Skeletal muscle satellite cell (primary cell): ENCODE results near the gene SSX2. TPM values are rescaled to one million over a fixed set of nuclear protein-coding genes. Genes with fewer than 3 reads are reported as not detected.
"Not testable (repeated sequence)": the region's sequence is repeated elsewhere in the genome, so short reads cannot be mapped to it uniquely, and the experiment has no call there.

ENCODE experiments used
- H3K27me3 ChIP-seq: 2 replicates; pipeline ENCODE4 v1.7.0; 2013; ENCODE audit warnings: low read length; ENCODE audit not compliant: control insufficient read depth, insufficient read depth
- H3K36me3 ChIP-seq: 2 replicates; pipeline ENCODE4 v1.7.0; 2013; ENCODE audit warnings: mild to moderate bottlenecking, control low read depth, low read length; ENCODE audit not compliant: insufficient read depth
- H3K4me1 ChIP-seq: 2 replicates; pipeline ENCODE4 v1.7.0; 2013; ENCODE audit warnings: low read length; ENCODE audit not compliant: control insufficient read depth, insufficient read depth
- H3K4me2 ChIP-seq: 2 replicates; pipeline ENCODE4 v1.7.0; 2013; ENCODE audit warnings: mild to moderate bottlenecking, low read length
- H3K4me3 ChIP-seq: 2 replicates; pipeline ENCODE4 v1.7.0; 2013; ENCODE audit warnings: low read length
- H3K9ac ChIP-seq: 2 replicates; pipeline ENCODE4 v1.7.0; 2013; ENCODE audit warnings: mild to moderate bottlenecking, low read depth, low read length, moderate library complexity
- H3K9me3 ChIP-seq: replicated peaks from 2 replicates; pipeline ENCODE4 v1.7.0; 2013; ENCODE audit warnings: mild to moderate bottlenecking, control low read depth, low read length
- small RNA-seq: library from RNA; depleted of rRNA; stranded (forward); fragments of <200 nt; gene quantifications from one replicate; pipeline ENCODE3, GENCODE V24; 2012
- total RNA-seq: library from RNA; depleted of rRNA; stranded (reverse); fragments of >200 nt; gene quantifications from 2 replicates; pipeline ENCODE4 v1.2.3, GENCODE V29; 2012; rRNA removed

The SSX2 gene, protein sequence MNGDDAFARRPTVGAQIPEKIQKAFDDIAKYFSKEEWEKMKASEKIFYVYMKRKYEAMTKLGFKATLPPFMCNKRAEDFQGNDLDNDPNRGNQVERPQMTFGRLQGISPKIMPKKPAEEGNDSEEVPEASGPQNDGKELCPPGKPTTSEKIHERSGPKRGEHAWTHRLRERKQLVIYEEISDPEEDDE
- total RNA-seq = not detected in 2 replicates

GRCh38 chrX:52707078-52707477 lies at the start of gene SSX2:
TSS of gene SSX2 (minus strand) at chrX:52707178. CDS start at chrX:52705749, 1,429 bp downstream.
- not testable (repeated sequence) for H3K36me3 ChIP-seq, H3K9ac ChIP-seq, H3K27me3 ChIP-seq, H3K4me1 ChIP-seq, H3K4me3 ChIP-seq, H3K9me3 ChIP-seq, H3K4me2 ChIP-seq

DNA sequence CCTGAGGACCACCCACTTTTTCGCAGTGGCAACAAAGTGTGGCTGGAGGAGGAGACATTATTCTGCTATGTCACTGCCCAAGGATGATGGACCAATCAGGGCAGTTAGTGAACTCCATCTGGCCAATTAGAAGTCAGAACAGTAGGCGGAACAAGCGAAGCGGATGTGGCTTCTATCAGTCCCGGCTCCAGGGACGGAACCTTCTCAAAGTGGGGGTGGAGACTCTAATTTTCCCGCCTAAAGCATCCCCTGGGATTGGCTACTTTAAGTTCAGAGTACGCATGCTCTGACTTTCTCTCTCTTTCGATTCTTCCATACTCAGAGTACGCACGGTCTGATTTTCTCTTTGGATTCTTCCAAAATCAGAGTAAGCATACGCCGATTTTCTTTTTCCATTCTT lies 44.0 kb upstream of the SSX2 start, which contains the start of gene SSX2B:
TSS of gene SSX2B (plus strand) at position 301 of the 400 bp plus-strand sequence. CDS start 1,429 bp downstream, outside the sequence.
- H3K27me3 ChIP-seq, H3K36me3 ChIP-seq, H3K4me2 ChIP-seq, H3K4me1 ChIP-seq, H3K9ac ChIP-seq, H3K4me3 ChIP-seq, H3K9me3 ChIP-seq: not testable (repeated sequence)

DNA sequence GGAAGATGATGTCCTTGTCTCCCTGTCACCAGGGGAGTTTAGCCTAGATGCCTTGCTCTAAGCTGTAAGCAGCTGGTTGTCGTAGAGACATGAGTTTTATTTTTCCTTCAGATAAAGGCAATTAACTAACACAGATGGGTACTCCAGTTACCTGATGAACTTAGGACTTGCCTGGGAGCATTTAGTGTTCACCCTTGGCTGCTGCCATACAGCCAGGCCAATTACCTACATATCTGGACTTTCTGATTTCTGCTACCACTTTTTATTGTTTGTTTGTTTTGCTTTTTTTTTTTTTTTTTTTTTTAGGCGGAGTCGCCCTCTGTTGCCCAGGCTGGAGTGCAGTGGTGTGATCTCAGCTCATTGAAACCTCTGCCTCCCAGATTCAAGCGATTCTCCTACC lies 14.9 kb downstream of the SSX2 start:
- not testable (repeated sequence) for H3K4me2 ChIP-seq, H3K27me3 ChIP-seq, H3K36me3 ChIP-seq, H3K9me3 ChIP-seq, H3K4me3 ChIP-seq, H3K4me1 ChIP-seq, H3K9ac ChIP-seq

GRCh38 chrX:52662218-52662617 lies 44.8 kb downstream of the SSX2 start:
- H3K9me3 ChIP-seq, H3K9ac ChIP-seq, H3K27me3 ChIP-seq, H3K4me2 ChIP-seq, H3K4me3 ChIP-seq, H3K4me1 ChIP-seq, H3K36me3 ChIP-seq: not testable (repeated sequence)

DNA sequence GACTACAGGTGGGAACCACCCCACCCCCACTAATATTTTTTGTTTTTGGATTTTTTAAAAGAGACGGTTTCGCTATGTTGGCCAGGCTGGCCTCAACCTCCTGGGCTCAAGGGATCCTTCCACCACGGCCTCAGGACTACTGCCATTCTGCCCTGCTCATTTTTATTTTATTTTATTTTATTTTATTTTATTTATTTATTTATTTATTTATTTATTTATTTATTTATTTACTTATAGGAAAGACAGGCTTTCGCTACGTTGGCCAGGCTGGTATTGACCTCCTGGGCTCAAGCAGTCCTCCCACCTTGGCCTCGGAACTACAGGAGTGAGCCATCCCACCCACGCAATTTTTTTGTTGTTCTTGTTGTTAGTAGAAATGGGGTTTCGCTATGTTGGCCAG lies 51.5 kb downstream of the SSX2 start:
- not testable (repeated sequence) for H3K4me3 ChIP-seq, H3K36me3 ChIP-seq, H3K4me2 ChIP-seq, H3K4me1 ChIP-seq, H3K27me3 ChIP-seq, H3K9me3 ChIP-seq, H3K9ac ChIP-seq

DNA sequence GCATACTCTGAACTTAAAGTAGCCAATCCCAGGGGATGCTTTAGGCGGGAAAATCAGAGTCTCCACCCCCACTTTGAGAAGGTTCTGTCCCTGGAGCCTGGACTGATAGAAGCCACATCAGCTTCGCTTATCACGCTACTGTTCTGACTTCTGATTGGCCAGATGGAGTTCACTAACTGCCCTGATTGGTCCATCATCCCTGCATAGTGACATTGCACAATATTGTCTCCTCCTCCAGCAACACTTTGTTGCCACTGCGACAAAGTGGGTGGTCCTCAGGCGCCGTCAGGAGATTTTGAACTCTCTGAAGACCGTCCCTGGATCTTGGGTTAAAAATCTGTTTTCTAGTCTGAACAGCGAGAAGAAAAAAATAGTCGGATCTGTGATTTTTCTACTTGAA lies 52.2 kb downstream of the SSX2 start, which contains the start of gene SSX7:
TSS of gene SSX7 (minus strand) at position 101 of the 400 bp plus-strand sequence. CDS start 1,428 bp downstream, outside the sequence.
- H3K4me1 ChIP-seq, H3K9me3 ChIP-seq, H3K9ac ChIP-seq, H3K4me2 ChIP-seq, H3K36me3 ChIP-seq, H3K27me3 ChIP-seq, H3K4me3 ChIP-seq: not testable (repeated sequence)

- not testable (repeated sequence) for H3K9ac ChIP-seq, H3K9me3 ChIP-seq
These were observed 56.3 kb downstream of the SSX2 start for GRCh38 chrX:52650676-52651075.

DNA sequence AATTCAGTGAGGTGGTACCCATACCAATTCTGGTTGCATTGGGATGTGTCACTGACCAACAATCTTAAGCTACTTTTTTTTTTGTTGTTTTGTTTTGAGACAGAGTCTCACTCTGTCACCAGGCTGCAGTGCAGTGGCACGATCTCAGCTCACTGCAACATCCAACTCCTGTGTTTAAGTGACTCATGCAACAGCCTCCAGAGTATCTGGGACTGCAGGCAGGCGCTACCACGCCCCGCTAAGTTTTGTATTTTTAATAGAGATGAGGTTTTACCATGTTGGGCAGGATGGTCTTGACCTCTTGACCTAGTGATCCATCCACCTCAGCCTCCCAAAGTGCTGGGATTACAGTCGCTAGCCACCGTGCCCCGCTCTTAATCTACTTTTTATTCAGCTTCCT lies 58.0 kb downstream of the SSX2 start:
- H3K4me2 ChIP-seq, H3K4me3 ChIP-seq, H3K36me3 ChIP-seq, H3K4me1 ChIP-seq, H3K9me3 ChIP-seq, H3K27me3 ChIP-seq, H3K9ac ChIP-seq: not testable (repeated sequence)

More at GRCh38 chrX:52650676-52651075, 56.3 kb downstream of the SSX2 start:
- not testable (repeated sequence) for H3K36me3 ChIP-seq, H3K4me1 ChIP-seq, H3K4me3 ChIP-seq, H3K27me3 ChIP-seq, H3K4me2 ChIP-seq

Small RNA genes within 50 kb of the gene (small RNA-seq; reads per million reads assigned to genes)
- gene AC244505.3 (not detected), gene AC244505.5 (not detected), gene AL450023.3 (not detected), gene RNA5SP504 (not detected)
